GM23338 (cell line): ENCODE data around the gene EXOC6.

ENCODE experiments used
- CTCF ChIP-seq, 2 experiments: fragments of 200-600 bp in 1 of 2; sonication (generic) in 1 of 2; conservative IDR thresholded peaks; 2 replicates each; pipeline versions ENCODE4 v1.5.1 to v1.6.1; 2016 to 2017; ENCODE audit warnings: antibody characterized with exemption in 2 of 2, low read depth in 2 of 2, mild to moderate bottlenecking in 2 of 2, moderate library complexity in 1 of 2
- EZH2 ChIP-seq: fragments of 200-600 bp; sonication (generic); IDR thresholded peaks from one replicate; pipeline ENCODE4 v1.8.0; 2017; ENCODE audit warnings: antibody characterized with exemption, mild to moderate bottlenecking, low read depth; ENCODE audit not compliant: unreplicated experiment
- EZH2phosphoT487 ChIP-seq: fragments of 200-600 bp; sonication (generic); IDR thresholded peaks from one replicate; pipeline ENCODE4 v1.8.1; 2018; ENCODE audit warnings: antibody characterized with exemption; ENCODE audit not compliant: unreplicated experiment
- POLR2AphosphoS5 ChIP-seq: IDR thresholded peaks from 2 replicates; pipeline ENCODE4 v1.6.1; 2016; ENCODE audit warnings: antibody characterized with exemption, low read depth
- STAT1 ChIP-seq: IDR thresholded peaks from one replicate; pipeline ENCODE4 v1.6.1; 2016; ENCODE audit warnings: antibody characterized with exemption; ENCODE audit not compliant: unreplicated experiment
- ZNF114 ChIP-seq: fragments of 250-450 bp; sonication (Bioruptor Pico); IDR thresholded peaks from 2 replicates; pipeline ENCODE4 v1.5.0; 2020; ENCODE audit warnings: mild to moderate bottlenecking, moderate library complexity
- ZNF462 ChIP-seq: fragments of 250-450 bp; sonication (Bioruptor Pico); IDR thresholded peaks from 2 replicates; pipeline ENCODE4 v1.5.0; 2020; ENCODE audit warnings: mild to moderate bottlenecking, moderate library complexity
- TF ChIP-seq, protein P1 (sequence below): IDR thresholded peaks from one replicate; pipeline ENCODE4 v1.6.1; 2018; ENCODE audit warnings: antibody characterized with exemption; ENCODE audit not compliant: unreplicated experiment

- TF ChIP-seq EZH2 (no peak), ZNF114 (CRISPR knock-in tag) (no peak), CTCF (conservative IDR thresholded peaks at IDR 0.05; ENCODE audit: low read depth in 2 of 2) (peak; percentile 59 to 70), EZH2phosphoT487 (no peak), POLR2AphosphoS5 (no peak), ZNF462 (no peak), STAT1 (no peak)
- TF ChIP-seq, protein P1, sequence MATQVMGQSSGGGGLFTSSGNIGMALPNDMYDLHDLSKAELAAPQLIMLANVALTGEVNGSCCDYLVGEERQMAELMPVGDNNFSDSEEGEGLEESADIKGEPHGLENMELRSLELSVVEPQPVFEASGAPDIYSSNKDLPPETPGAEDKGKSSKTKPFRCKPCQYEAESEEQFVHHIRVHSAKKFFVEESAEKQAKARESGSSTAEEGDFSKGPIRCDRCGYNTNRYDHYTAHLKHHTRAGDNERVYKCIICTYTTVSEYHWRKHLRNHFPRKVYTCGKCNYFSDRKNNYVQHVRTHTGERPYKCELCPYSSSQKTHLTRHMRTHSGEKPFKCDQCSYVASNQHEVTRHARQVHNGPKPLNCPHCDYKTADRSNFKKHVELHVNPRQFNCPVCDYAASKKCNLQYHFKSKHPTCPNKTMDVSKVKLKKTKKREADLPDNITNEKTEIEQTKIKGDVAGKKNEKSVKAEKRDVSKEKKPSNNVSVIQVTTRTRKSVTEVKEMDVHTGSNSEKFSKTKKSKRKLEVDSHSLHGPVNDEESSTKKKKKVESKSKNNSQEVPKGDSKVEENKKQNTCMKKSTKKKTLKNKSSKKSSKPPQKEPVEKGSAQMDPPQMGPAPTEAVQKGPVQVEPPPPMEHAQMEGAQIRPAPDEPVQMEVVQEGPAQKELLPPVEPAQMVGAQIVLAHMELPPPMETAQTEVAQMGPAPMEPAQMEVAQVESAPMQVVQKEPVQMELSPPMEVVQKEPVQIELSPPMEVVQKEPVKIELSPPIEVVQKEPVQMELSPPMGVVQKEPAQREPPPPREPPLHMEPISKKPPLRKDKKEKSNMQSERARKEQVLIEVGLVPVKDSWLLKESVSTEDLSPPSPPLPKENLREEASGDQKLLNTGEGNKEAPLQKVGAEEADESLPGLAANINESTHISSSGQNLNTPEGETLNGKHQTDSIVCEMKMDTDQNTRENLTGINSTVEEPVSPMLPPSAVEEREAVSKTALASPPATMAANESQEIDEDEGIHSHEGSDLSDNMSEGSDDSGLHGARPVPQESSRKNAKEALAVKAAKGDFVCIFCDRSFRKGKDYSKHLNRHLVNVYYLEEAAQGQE, result no peak
These were observed 32.0 kb downstream of the EXOC6 start for GRCh38 chr10:92880233-92880861.
